HEK293 (cell line): Measurements from ENCODE around the gene MARK4.

Source experiments
- HOXD13 ChIP-seq: sonication (generic); formaldehyde crosslinking; IDR thresholded peaks from 2 replicates; pipeline ENCODE4 v1.8.0; 2022; ENCODE audit warnings: missing genetic modification reagents, borderline replicate concordance
- IKZF3 ChIP-seq: fragments of 450-650 bp; IDR thresholded peaks from 2 replicates; pipeline ENCODE4 v1.5.0; 2018; ENCODE audit warnings: missing biosample characterization, mild to moderate bottlenecking, missing genetic modification characterization, moderate library complexity
- KLF9 ChIP-seq: fragments of 450-650 bp; formaldehyde crosslinking; IDR thresholded peaks from 2 replicates; pipeline ENCODE4 v1.5.1; 2016; ENCODE audit warnings: missing biosample characterization, missing genetic modification characterization, low read depth
- MEIS1 ChIP-seq: sonication (generic); formaldehyde crosslinking; IDR thresholded peaks from 2 replicates; pipeline ENCODE4 v1.8.1; 2022; ENCODE audit warnings: missing genetic modification reagents, mild to moderate bottlenecking, borderline replicate concordance
- ZNF10 ChIP-seq: fragments of 450-650 bp; formaldehyde crosslinking; IDR thresholded peaks from 2 replicates; pipeline ENCODE4 v1.5.1; 2017; ENCODE audit warnings: missing biosample characterization, missing genetic modification characterization
- ZNF155 ChIP-seq: fragments of 450-650 bp; formaldehyde crosslinking; IDR thresholded peaks from 2 replicates; pipeline ENCODE4 v1.5.1; 2016; ENCODE audit warnings: missing biosample characterization, missing genetic modification characterization
- ZNF16 ChIP-seq: fragments of 450-650 bp; formaldehyde crosslinking; IDR thresholded peaks from 2 replicates; pipeline ENCODE4 v1.5.1; 2016; ENCODE audit warnings: low read depth, missing biosample characterization, missing genetic modification characterization
- ZNF214 ChIP-seq: fragments of 450-650 bp; formaldehyde crosslinking; IDR thresholded peaks from 2 replicates; pipeline ENCODE4 v1.5.1; 2017; ENCODE audit warnings: missing biosample characterization, mild to moderate bottlenecking, missing genetic modification characterization, borderline replicate concordance
- ZNF324 ChIP-seq: fragments of 450-650 bp; formaldehyde crosslinking; IDR thresholded peaks from 2 replicates; pipeline ENCODE4 v1.5.1; 2016; ENCODE audit warnings: missing biosample characterization, missing genetic modification characterization
- ZNF366 ChIP-seq: fragments of 450-650 bp; formaldehyde crosslinking; conservative IDR thresholded peaks from 2 replicates; pipeline ENCODE4 v1.5.1; 2016; ENCODE audit warnings: missing biosample characterization, missing genetic modification characterization
- ZNF423 ChIP-seq: fragments of 450-650 bp; formaldehyde crosslinking; IDR thresholded peaks from 2 replicates; pipeline ENCODE4 v1.5.1; 2016; ENCODE audit warnings: missing biosample characterization, missing genetic modification characterization
- ZNF48 ChIP-seq: fragments of 450-650 bp; formaldehyde crosslinking; IDR thresholded peaks from 2 replicates; pipeline ENCODE4 v1.5.1; 2016; ENCODE audit warnings: missing biosample characterization, missing genetic modification characterization
- ZNF521 ChIP-seq: fragments of 450-650 bp; formaldehyde crosslinking; IDR thresholded peaks from 2 replicates; pipeline ENCODE4 v1.5.1; 2017; ENCODE audit warnings: missing biosample characterization, mild to moderate bottlenecking, missing genetic modification characterization
- ZNF555 ChIP-seq: fragments of 450-650 bp; formaldehyde crosslinking; conservative IDR thresholded peaks from 2 replicates; pipeline ENCODE4 v1.5.1; 2017; ENCODE audit warnings: missing biosample characterization, mild to moderate bottlenecking, missing genetic modification characterization, inconsistent platforms
- ZNF585B ChIP-seq: fragments of 450-650 bp; formaldehyde crosslinking; IDR thresholded peaks from 2 replicates; pipeline ENCODE4 v1.5.1; 2016; ENCODE audit warnings: missing biosample characterization, missing genetic modification characterization
- ZNF629 ChIP-seq: fragments of 450-650 bp; formaldehyde crosslinking; IDR thresholded peaks from 2 replicates; pipeline ENCODE4 v1.5.1; 2017; ENCODE audit warnings: missing biosample characterization, missing genetic modification characterization
- ZNF664 ChIP-seq: fragments of 450-650 bp; formaldehyde crosslinking; IDR thresholded peaks from 2 replicates; pipeline ENCODE4 v1.5.1; 2016; ENCODE audit warnings: missing biosample characterization, missing genetic modification characterization
- ZNF747 ChIP-seq: fragments of 450-650 bp; formaldehyde crosslinking; IDR thresholded peaks from 2 replicates; pipeline ENCODE4 v1.5.1; 2016; ENCODE audit warnings: missing biosample characterization, missing genetic modification characterization
- ZNF776 ChIP-seq: fragments of 450-650 bp; formaldehyde crosslinking; IDR thresholded peaks from 2 replicates; pipeline ENCODE4 v1.5.0; 2017; ENCODE audit warnings: missing biosample characterization, missing genetic modification characterization, borderline replicate concordance
- ZNF777 ChIP-seq: fragments of 450-650 bp; formaldehyde crosslinking; IDR thresholded peaks from 2 replicates; pipeline ENCODE4 v1.5.1; 2017; ENCODE audit warnings: missing biosample characterization, missing genetic modification characterization, borderline replicate concordance
- TF ChIP-seq, protein P1 (sequence below): fragments of 450-650 bp; formaldehyde crosslinking; IDR thresholded peaks from 2 replicates; pipeline ENCODE4 v1.5.1; 2016; ENCODE audit warnings: missing biosample characterization, missing genetic modification characterization
- TF ChIP-seq, protein P2 (sequence below): fragments of 450-650 bp; formaldehyde crosslinking; IDR thresholded peaks from 2 replicates; pipeline ENCODE4 v1.5.1; 2016; ENCODE audit warnings: missing biosample characterization, missing genetic modification characterization, borderline replicate concordance
- TF ChIP-seq, protein P3 (sequence below): fragments of 450-650 bp; formaldehyde crosslinking; IDR thresholded peaks from 2 replicates; pipeline ENCODE4 v1.5.1; 2016; ENCODE audit warnings: missing biosample characterization, missing genetic modification characterization
- TF ChIP-seq, protein P4 (sequence below): fragments of 450-650 bp; formaldehyde crosslinking; IDR thresholded peaks from 2 replicates; pipeline ENCODE4 v1.5.1; 2016; ENCODE audit warnings: missing biosample characterization, missing genetic modification characterization, borderline replicate concordance
- TF ChIP-seq, protein P5 (sequence below): fragments of 450-650 bp; formaldehyde crosslinking; IDR thresholded peaks from 2 replicates; pipeline ENCODE4 v1.5.1; 2016; ENCODE audit warnings: missing biosample characterization, missing genetic modification characterization
- TF ChIP-seq, protein P6 (sequence below): fragments of 450-650 bp; formaldehyde crosslinking; IDR thresholded peaks from 2 replicates; pipeline ENCODE4 v1.5.1; 2017; ENCODE audit warnings: missing biosample characterization, missing genetic modification characterization
- TF ChIP-seq, protein P7 (sequence below): fragments of 450-650 bp; formaldehyde crosslinking; IDR thresholded peaks from 2 replicates; pipeline ENCODE4 v1.5.1; 2016; ENCODE audit warnings: missing biosample characterization, missing genetic modification characterization

Gene MARK4

DNA sequence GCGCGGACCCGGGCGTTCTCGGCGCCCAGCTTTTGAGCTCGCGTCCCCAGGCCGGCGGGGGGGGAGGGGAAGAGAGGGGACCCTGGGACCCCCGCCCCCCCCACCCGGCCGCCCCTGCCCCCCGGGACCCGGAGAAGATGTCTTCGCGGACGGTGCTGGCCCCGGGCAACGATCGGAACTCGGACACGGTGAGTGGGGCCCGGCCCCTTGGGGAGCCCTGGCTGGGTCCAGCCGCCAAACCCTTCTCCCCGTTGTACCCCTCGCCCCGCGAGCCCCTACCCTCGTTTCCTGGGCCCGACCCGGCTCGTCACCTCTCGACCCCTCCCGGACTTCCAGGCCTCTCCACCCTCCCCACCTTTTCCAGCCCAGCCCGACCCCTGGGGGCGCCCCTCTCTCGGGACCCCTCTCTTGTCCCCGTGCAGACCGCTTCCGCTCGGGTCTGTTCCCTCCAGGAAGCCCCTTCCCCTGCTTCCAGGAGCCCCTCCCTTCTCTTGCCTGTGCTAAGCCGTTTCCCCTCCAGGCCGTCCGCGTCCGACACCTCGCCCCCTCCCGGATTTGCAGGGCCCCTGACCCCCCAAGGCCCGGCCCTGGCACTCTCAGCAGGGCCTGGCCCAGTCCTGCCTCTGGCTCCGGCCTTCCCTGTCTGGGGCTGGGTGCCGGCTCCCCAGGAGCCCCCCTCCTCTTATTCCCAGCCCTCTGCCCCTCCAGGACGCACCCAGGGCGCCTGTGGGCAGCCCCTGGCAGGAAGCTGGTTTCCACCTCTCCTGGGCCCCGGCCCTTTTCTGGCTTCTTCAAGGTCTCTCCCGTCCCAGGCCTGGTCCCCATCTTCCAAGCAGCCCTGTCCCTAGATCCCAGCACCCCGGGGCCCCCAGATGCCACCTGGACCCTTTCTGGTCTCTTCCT, 632 bp downstream of the MARK4 start (continued):
- no peak for TF ChIP-seq MEIS1
- TF ChIP-seq, protein P1, sequence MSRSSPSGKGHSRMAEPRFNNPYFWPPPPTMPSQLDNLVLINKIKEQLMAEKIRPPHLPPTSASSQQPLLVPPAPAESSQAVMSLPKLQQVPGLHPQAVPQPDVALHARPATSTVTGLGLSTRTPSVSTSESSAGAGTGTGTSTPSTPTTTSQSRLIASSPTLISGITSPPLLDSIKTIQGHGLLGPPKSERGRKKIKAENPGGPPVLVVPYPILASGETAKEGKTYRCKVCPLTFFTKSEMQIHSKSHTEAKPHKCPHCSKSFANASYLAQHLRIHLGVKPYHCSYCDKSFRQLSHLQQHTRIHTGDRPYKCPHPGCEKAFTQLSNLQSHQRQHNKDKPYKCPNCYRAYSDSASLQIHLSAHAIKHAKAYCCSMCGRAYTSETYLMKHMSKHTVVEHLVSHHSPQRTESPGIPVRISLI: no peak
- TF ChIP-seq, protein P2, sequence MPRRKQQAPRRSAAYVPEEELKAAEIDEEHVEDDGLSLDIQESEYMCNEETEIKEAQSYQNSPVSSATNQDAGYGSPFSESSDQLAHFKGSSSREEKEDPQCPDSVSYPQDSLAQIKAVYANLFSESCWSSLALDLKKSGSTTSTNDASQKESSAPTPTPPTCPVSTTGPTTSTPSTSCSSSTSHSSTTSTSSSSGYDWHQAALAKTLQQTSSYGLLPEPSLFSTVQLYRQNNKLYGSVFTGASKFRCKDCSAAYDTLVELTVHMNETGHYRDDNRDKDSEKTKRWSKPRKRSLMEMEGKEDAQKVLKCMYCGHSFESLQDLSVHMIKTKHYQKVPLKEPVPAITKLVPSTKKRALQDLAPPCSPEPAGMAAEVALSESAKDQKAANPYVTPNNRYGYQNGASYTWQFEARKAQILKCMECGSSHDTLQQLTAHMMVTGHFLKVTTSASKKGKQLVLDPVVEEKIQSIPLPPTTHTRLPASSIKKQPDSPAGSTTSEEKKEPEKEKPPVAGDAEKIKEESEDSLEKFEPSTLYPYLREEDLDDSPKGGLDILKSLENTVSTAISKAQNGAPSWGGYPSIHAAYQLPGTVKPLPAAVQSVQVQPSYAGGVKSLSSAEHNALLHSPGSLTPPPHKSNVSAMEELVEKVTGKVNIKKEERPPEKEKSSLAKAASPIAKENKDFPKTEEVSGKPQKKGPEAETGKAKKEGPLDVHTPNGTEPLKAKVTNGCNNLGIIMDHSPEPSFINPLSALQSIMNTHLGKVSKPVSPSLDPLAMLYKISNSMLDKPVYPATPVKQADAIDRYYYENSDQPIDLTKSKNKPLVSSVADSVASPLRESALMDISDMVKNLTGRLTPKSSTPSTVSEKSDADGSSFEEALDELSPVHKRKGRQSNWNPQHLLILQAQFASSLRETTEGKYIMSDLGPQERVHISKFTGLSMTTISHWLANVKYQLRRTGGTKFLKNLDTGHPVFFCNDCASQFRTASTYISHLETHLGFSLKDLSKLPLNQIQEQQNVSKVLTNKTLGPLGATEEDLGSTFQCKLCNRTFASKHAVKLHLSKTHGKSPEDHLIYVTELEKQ (tag by site-specific recombination): no peak
- TF ChIP-seq IKZF3 (tag by site-specific recombination): no peak
- no peak for TF ChIP-seq KLF9 (tag by site-specific recombination)
- TF ChIP-seq, protein P3, sequence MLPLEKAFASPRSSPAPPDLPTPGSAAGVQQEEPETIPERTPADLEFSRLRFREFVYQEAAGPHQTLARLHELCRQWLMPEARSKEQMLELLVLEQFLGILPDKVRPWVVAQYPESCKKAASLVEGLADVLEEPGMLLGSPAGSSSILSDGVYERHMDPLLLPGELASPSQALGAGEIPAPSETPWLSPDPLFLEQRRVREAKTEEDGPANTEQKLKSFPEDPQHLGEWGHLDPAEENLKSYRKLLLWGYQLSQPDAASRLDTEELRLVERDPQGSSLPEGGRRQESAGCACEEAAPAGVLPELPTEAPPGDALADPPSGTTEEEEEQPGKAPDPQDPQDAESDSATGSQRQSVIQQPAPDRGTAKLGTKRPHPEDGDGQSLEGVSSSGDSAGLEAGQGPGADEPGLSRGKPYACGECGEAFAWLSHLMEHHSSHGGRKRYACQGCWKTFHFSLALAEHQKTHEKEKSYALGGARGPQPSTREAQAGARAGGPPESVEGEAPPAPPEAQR: no peak
- TF ChIP-seq, protein P4, sequence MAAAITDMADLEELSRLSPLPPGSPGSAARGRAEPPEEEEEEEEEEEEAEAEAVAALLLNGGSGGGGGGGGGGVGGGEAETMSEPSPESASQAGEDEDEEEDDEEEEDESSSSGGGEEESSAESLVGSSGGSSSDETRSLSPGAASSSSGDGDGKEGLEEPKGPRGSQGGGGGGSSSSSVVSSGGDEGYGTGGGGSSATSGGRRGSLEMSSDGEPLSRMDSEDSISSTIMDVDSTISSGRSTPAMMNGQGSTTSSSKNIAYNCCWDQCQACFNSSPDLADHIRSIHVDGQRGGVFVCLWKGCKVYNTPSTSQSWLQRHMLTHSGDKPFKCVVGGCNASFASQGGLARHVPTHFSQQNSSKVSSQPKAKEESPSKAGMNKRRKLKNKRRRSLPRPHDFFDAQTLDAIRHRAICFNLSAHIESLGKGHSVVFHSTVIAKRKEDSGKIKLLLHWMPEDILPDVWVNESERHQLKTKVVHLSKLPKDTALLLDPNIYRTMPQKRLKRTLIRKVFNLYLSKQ (tag by site-specific recombination): no peak
- TF ChIP-seq ZNF521 (tag by site-specific recombination): no peak
- TF ChIP-seq, protein P5, sequence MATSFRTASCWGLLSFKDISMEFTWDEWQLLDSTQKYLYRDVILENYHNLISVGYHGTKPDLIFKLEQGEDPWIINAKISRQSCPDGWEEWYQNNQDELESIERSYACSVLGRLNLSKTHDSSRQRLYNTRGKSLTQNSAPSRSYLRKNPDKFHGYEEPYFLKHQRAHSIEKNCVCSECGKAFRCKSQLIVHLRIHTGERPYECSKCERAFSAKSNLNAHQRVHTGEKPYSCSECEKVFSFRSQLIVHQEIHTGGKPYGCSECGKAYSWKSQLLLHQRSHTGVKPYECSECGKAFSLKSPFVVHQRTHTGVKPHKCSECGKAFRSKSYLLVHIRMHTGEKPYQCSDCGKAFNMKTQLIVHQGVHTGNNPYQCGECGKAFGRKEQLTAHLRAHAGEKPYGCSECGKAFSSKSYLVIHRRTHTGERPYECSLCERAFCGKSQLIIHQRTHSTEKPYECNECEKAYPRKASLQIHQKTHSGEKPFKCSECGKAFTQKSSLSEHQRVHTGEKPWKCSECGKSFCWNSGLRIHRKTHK (tag by site-specific recombination): no peak
- TF ChIP-seq ZNF555 (tag by site-specific recombination): no peak
- TF ChIP-seq ZNF324 (tag by site-specific recombination): no peak
- TF ChIP-seq ZNF777 (tag by site-specific recombination): no peak
- no peak for TF ChIP-seq ZNF423 (tag by site-specific recombination)
- TF ChIP-seq ZNF155 (tag by site-specific recombination): no peak
- TF ChIP-seq ZNF48 (tag by site-specific recombination): no peak
- TF ChIP-seq ZNF776 (tag by site-specific recombination): no peak
- TF ChIP-seq ZNF585B (tag by site-specific recombination): no peak
- TF ChIP-seq, protein P6, sequence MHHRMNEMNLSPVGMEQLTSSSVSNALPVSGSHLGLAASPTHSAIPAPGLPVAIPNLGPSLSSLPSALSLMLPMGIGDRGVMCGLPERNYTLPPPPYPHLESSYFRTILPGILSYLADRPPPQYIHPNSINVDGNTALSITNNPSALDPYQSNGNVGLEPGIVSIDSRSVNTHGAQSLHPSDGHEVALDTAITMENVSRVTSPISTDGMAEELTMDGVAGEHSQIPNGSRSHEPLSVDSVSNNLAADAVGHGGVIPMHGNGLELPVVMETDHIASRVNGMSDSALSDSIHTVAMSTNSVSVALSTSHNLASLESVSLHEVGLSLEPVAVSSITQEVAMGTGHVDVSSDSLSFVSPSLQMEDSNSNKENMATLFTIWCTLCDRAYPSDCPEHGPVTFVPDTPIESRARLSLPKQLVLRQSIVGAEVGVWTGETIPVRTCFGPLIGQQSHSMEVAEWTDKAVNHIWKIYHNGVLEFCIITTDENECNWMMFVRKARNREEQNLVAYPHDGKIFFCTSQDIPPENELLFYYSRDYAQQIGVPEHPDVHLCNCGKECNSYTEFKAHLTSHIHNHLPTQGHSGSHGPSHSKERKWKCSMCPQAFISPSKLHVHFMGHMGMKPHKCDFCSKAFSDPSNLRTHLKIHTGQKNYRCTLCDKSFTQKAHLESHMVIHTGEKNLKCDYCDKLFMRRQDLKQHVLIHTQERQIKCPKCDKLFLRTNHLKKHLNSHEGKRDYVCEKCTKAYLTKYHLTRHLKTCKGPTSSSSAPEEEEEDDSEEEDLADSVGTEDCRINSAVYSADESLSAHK (tag by site-specific recombination): no peak
- no peak for TF ChIP-seq HOXD13 (CRISPR knock-in tag)
- no peak for TF ChIP-seq ZNF16 (tag by site-specific recombination)
- TF ChIP-seq ZNF629: no peak
- TF ChIP-seq ZNF366 (tag by site-specific recombination): no peak
- TF ChIP-seq, protein P7, sequence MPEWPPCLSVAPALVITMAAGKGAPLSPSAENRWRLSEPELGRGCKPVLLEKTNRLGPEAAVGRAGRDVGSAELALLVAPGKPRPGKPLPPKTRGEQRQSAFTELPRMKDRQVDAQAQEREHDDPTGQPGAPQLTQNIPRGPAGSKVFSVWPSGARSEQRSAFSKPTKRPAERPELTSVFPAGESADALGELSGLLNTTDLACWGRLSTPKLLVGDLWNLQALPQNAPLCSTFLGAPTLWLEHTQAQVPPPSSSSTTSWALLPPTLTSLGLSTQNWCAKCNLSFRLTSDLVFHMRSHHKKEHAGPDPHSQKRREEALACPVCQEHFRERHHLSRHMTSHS (tag by site-specific recombination): no peak
- no peak for TF ChIP-seq ZNF664 (tag by site-specific recombination)
- no peak for TF ChIP-seq ZNF747 (tag by site-specific recombination)
- no peak for TF ChIP-seq ZNF214
- no peak for TF ChIP-seq ZNF10
